Neural cell (in vitro differentiated cells): ENCODE results near the gene ARHGAP27. TPM values are rescaled to one million over a fixed set of nuclear protein-coding genes. Genes with fewer than 3 reads are reported as not detected.

Experiments
- H2AFZ ChIP-seq: fragments of 200-600, 300-800 bp; sonication (generic), shearing (Covaris generic); 2 replicates; pipeline ENCODE4 v1.6.0; 2014; ENCODE audit warnings: low read depth, mild to moderate bottlenecking, antibody characterized with exemption, low read length, moderate library complexity
- H3F3A ChIP-seq: fragments of 200-600 bp; shearing (Covaris generic); 2 replicates; pipeline ENCODE4 v1.6.1; 2016; ENCODE audit warnings: mild to moderate bottlenecking, moderate library complexity, mixed read lengths, antibody characterized with exemption, low read length; ENCODE audit not compliant: insufficient read depth, poor library complexity, severe bottlenecking
- H3K27ac ChIP-seq: fragments of 200-600, 300-800 bp; sonication (generic), shearing (Covaris generic); 2 replicates; pipeline ENCODE4 v1.5.1; 2014; ENCODE audit warnings: mild to moderate bottlenecking, low read length, moderate library complexity
- H3K27me3 ChIP-seq: fragments of 300-800, 200-600 bp; sonication (generic), shearing (Covaris generic); 2 replicates; pipeline ENCODE4 v1.6.0; 2014; ENCODE audit warnings: mild to moderate bottlenecking, low read depth, low read length, moderate library complexity; ENCODE audit not compliant: insufficient read depth
- H3K36me3 ChIP-seq: fragments of 300-800, 200-600 bp; sonication (generic), shearing (Covaris generic); 2 replicates; pipeline ENCODE4 v1.5.1; 2014; ENCODE audit warnings: mild to moderate bottlenecking, antibody characterized with exemption, low read length, moderate library complexity; ENCODE audit not compliant: insufficient read depth
- H3K4me2 ChIP-seq: fragments of 300-800, 200-600 bp; sonication (generic), shearing (Covaris generic); 2 replicates; pipeline ENCODE4 v1.6.0; 2014; ENCODE audit warnings: mild to moderate bottlenecking, low read length
- H3K4me3 ChIP-seq: fragments of 300-800, 200-600 bp; sonication (generic), shearing (Covaris generic); 2 replicates; pipeline ENCODE4 v1.5.1; 2014; ENCODE audit warnings: mild to moderate bottlenecking, low read length, moderate library complexity
- H3K79me2 ChIP-seq: fragments of 200-600 bp; shearing (Covaris generic); replicated peaks from 2 replicates; pipeline ENCODE4 v1.6.0; 2014; ENCODE audit warnings: mild to moderate bottlenecking, low read length, moderate library complexity; ENCODE audit not compliant: insufficient read depth
- H3K9ac ChIP-seq: fragments of 300-800, 200-600 bp; sonication (generic), shearing (Covaris generic); 2 replicates; pipeline ENCODE4 v1.6.1; 2016; ENCODE audit warnings: mild to moderate bottlenecking, low read length, mixed read lengths
- H3K9me2 ChIP-seq: fragments of 200-600 bp; shearing (Covaris generic); 2 replicates; pipeline ENCODE4 v1.6.1; 2016; ENCODE audit warnings: mild to moderate bottlenecking, low read length, mixed read lengths; ENCODE audit not compliant: insufficient read depth
- H3K9me3 ChIP-seq: fragments of 200-600, 300-800 bp; sonication (generic), shearing (Covaris generic); 2 replicates; pipeline ENCODE4 v1.6.1; 2016; ENCODE audit warnings: mild to moderate bottlenecking, mixed run types, low read length, moderate library complexity, mixed read lengths
- H4K20me1 ChIP-seq: fragments of 200-600 bp; shearing (Covaris generic); 2 replicates; pipeline ENCODE4 v1.6.1; 2016; ENCODE audit warnings: mild to moderate bottlenecking, mixed run types; ENCODE audit not compliant: insufficient read depth
- EP300 ChIP-seq: fragments of 450-650 bp; conservative IDR thresholded peaks from 2 replicates; pipeline ENCODE4 v1.6.1; 2014; ENCODE audit warnings: antibody characterized with exemption, mild to moderate bottlenecking, moderate library complexity; ENCODE audit not compliant: poor library complexity, severe bottlenecking
- EZH2 ChIP-seq: fragments of 200-600, 300-800 bp; shearing (Covaris generic), sonication (generic); IDR thresholded peaks from 2 replicates; pipeline ENCODE4 v1.6.1; 2014; ENCODE audit warnings: antibody characterized with exemption, low read length, borderline replicate concordance, mild to moderate bottlenecking; ENCODE audit not compliant: insufficient read depth, poor library complexity, severe bottlenecking
- MXI1 ChIP-seq: fragments of 450-650 bp; conservative IDR thresholded peaks from 2 replicates; pipeline ENCODE4 v1.6.1; 2014; ENCODE audit warnings: antibody characterized with exemption, mild to moderate bottlenecking; ENCODE audit not compliant: poor library complexity, severe bottlenecking
- POLR2AphosphoS5 ChIP-seq: IDR thresholded peaks from 2 replicates; pipeline ENCODE4 v1.6.1; 2012
- RAD21 ChIP-seq: fragments of 450-650 bp; conservative IDR thresholded peaks from 2 replicates; pipeline ENCODE4 v1.6.1; 2014; ENCODE audit warnings: antibody characterized with exemption, mild to moderate bottlenecking, moderate library complexity
- SMC3 ChIP-seq: fragments of 450-650 bp; conservative IDR thresholded peaks from 2 replicates; pipeline ENCODE4 v1.6.1; 2014; ENCODE audit warnings: antibody characterized with exemption, mild to moderate bottlenecking, moderate library complexity; ENCODE audit not compliant: poor library complexity
- TAF1 ChIP-seq: IDR thresholded peaks from 2 replicates; pipeline ENCODE4 v1.6.1; 2012; ENCODE audit warnings: low read depth
- polyA plus RNA-seq: library from polyadenylated mRNA; depleted of rRNA; stranded (reverse); fragments of >200 nt; gene quantifications from 2 replicates; pipeline ENCODE4 v1.2.3, GENCODE V29; 2014
- TF ChIP-seq, protein P1 (sequence below): IDR thresholded peaks from 2 replicates; pipeline ENCODE4 v1.6.1; 2012; ENCODE audit warnings: borderline replicate concordance
- TF ChIP-seq, protein P2 (sequence below): fragments of 450-650 bp; IDR thresholded peaks from 2 replicates; pipeline ENCODE4 v1.5.1; 2014; ENCODE audit warnings: antibody characterized with exemption, mild to moderate bottlenecking, moderate library complexity; ENCODE audit not compliant: poor library complexity, severe bottlenecking

ARHGAP27 gene
- polyA plus RNA-seq, 1 donor from 2014 or later = 7.4 TPM

DNA sequence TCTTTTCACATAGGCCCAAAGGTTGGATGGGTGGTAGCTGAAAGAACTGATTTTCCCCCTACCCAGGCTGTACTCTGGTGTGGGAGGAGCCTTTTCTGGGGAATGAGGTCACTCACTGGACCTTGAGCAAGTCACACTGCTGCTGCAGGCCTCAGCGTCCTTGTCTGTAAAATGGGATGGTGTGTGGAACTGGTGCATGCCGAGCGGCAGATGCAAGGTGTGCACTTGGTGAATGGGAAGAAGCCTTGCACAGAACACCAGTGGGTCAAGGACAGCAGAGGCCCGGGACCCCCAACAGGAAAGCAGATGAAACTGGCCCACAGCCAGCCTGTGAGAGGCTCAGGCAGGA is 38.1 kb downstream of the ARHGAP27 start:
- H3K4me3 ChIP-seq = no peak overlapping the region
- H3K4me2 ChIP-seq = no peak overlapping the region
- H3K9me3 ChIP-seq = no peaks in the 10 kb centered on the region
- H3F3A ChIP-seq = no peaks in the 10 kb centered on the region
- H3K9me2 ChIP-seq = no peaks in the 10 kb centered on the region
- H3K9ac ChIP-seq = no peak overlapping the region
- H4K20me1 ChIP-seq = no peaks in the 10 kb centered on the region
- no peak overlapping the region for H3K27ac ChIP-seq
- H2AFZ ChIP-seq = no peak overlapping the region
- no peaks in the 10 kb centered on the region for H3K27me3 ChIP-seq
- TF ChIP-seq TAF1 (no peak), EZH2 (no peak), POLR2AphosphoS5 (no peak), SMC3 (no peak), MXI1 (no peak), EP300 (no peak), RAD21 (no peak)
- TF ChIP-seq, protein P1, sequence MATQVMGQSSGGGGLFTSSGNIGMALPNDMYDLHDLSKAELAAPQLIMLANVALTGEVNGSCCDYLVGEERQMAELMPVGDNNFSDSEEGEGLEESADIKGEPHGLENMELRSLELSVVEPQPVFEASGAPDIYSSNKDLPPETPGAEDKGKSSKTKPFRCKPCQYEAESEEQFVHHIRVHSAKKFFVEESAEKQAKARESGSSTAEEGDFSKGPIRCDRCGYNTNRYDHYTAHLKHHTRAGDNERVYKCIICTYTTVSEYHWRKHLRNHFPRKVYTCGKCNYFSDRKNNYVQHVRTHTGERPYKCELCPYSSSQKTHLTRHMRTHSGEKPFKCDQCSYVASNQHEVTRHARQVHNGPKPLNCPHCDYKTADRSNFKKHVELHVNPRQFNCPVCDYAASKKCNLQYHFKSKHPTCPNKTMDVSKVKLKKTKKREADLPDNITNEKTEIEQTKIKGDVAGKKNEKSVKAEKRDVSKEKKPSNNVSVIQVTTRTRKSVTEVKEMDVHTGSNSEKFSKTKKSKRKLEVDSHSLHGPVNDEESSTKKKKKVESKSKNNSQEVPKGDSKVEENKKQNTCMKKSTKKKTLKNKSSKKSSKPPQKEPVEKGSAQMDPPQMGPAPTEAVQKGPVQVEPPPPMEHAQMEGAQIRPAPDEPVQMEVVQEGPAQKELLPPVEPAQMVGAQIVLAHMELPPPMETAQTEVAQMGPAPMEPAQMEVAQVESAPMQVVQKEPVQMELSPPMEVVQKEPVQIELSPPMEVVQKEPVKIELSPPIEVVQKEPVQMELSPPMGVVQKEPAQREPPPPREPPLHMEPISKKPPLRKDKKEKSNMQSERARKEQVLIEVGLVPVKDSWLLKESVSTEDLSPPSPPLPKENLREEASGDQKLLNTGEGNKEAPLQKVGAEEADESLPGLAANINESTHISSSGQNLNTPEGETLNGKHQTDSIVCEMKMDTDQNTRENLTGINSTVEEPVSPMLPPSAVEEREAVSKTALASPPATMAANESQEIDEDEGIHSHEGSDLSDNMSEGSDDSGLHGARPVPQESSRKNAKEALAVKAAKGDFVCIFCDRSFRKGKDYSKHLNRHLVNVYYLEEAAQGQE = no peak
- TF ChIP-seq, protein P2, sequence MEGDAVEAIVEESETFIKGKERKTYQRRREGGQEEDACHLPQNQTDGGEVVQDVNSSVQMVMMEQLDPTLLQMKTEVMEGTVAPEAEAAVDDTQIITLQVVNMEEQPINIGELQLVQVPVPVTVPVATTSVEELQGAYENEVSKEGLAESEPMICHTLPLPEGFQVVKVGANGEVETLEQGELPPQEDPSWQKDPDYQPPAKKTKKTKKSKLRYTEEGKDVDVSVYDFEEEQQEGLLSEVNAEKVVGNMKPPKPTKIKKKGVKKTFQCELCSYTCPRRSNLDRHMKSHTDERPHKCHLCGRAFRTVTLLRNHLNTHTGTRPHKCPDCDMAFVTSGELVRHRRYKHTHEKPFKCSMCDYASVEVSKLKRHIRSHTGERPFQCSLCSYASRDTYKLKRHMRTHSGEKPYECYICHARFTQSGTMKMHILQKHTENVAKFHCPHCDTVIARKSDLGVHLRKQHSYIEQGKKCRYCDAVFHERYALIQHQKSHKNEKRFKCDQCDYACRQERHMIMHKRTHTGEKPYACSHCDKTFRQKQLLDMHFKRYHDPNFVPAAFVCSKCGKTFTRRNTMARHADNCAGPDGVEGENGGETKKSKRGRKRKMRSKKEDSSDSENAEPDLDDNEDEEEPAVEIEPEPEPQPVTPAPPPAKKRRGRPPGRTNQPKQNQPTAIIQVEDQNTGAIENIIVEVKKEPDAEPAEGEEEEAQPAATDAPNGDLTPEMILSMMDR = no peak
- no peaks in the 10 kb centered on the region for H3K79me2 ChIP-seq
- H3K36me3 ChIP-seq = no peaks in the 10 kb centered on the region

DNA sequence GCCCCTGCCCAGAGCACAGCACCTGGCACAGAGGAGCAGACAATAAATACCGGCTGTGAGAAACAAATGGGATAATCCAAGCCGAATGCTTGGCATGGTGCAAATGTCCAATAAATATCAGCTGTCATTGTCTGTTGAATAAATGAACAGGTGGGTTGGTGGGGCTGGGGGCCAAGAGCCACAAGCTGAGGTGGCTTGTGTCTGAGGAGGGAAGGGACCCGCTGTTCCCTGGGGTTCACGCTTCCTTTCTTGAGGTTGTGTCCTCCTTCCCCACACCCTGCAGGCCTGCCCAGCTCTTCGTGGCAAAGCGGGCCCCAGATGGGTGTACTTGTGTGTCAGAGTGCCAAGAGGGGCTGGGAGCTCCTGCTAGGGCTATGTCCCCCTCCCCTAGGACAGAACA is 38.6 kb downstream of the ARHGAP27 start:
- H3K9me2 ChIP-seq = no peaks in the 10 kb centered on the region
- H3K9ac ChIP-seq = no peak overlapping the region
- no peaks in the 10 kb centered on the region for H4K20me1 ChIP-seq
- no peaks in the 10 kb centered on the region for H3K79me2 ChIP-seq
- no peak overlapping the region for H3K4me3 ChIP-seq
- H3F3A ChIP-seq = no peaks in the 10 kb centered on the region
- H3K36me3 ChIP-seq = no peaks in the 10 kb centered on the region
- no peak overlapping the region for H3K4me2 ChIP-seq
- H3K27me3 ChIP-seq = no peaks in the 10 kb centered on the region
- no peak overlapping the region for H2AFZ ChIP-seq
- H3K27ac ChIP-seq = no peak overlapping the region
- H3K9me3 ChIP-seq = no peaks in the 10 kb centered on the region
- TF ChIP-seq TAF1 (no peak), EP300 (no peak), EZH2 (no peak), POLR2AphosphoS5 (no peak), MXI1 (no peak), SMC3 (no peak)
- TF ChIP-seq, protein P2 = no peak
- TF ChIP-seq, protein P1 = no peak
